HG03520 (cell line): ENCODE results near the gene PCDHGA4.
"Not testable (repeated sequence)": the region's sequence is repeated elsewhere in the genome, so short reads cannot be mapped to it uniquely, and the experiment has no call there.

Experiments
- ATAC-seq: cut with Tn5 transposase; IDR thresholded peaks from one replicate; pipeline ENCODE4 v1.9.1; 2021; ENCODE audit warnings: mild to moderate bottlenecking, moderate library complexity; ENCODE audit not compliant: unreplicated experiment

PCDHGA4 gene

DNA sequence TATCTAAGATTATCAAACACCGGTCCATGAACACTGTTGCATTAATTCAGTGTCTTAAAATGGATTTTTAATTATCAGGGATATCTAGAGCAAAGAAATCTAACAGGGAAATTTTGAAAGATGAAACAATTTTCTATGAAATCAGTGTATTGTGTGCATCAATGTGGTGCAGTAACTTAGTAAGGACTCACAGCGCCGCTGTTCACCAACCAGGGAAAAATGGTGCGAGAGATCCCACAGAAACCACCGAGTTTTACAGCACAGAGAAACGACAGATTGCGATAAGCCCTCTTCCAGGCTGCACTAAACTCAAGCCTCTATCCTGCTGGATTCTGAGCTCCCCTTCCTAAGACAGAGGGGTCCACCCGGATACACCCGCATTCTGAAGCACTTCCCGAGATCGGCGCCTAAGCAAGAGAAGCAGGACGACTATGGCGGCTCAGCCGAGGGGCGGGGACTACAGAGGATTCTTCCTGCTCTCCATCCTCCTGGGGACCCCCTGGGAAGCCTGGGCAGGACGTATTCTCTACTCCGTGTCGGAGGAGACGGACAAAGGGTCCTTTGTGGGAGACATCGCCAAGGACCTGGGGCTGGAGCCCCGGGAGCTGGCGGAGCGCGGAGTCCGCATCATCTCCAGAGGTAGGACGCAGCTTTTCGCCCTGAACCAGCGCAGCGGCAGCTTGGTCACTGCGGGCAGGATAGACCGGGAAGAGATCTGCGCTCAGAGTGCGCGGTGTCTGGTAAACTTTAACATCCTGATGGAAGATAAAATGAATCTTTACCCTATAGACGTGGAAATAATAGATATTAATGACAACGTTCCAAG is 27.9 kb downstream of the PCDHGA4 start, which contains the start of gene PCDHGA7:
Gene PCDHGA7 (plus strand): TSS at position 274 of the 826 bp plus-strand sequence. CDS start 158 bp downstream, at position 432.
- ATAC-seq: peak; percentile 73

DNA sequence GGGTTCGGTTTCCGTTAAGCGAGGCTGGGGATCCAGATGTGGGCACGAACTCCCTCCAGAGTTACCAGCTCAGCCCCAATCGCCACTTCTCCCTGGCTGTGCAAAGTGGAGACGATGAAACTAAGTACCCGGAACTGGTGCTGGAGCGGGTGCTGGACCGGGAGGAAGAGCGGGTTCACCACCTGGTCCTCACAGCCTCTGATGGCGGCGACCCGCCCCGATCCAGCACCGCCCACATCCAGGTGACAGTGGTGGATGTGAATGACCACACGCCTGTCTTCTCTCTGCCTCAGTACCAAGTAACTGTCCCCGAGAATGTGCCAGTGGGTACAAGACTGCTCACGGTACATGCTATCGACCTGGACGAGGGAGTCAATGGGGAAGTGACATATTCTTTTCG is 28.5 kb downstream of the PCDHGA4 start:
- no peak for ATAC-seq

DNA sequence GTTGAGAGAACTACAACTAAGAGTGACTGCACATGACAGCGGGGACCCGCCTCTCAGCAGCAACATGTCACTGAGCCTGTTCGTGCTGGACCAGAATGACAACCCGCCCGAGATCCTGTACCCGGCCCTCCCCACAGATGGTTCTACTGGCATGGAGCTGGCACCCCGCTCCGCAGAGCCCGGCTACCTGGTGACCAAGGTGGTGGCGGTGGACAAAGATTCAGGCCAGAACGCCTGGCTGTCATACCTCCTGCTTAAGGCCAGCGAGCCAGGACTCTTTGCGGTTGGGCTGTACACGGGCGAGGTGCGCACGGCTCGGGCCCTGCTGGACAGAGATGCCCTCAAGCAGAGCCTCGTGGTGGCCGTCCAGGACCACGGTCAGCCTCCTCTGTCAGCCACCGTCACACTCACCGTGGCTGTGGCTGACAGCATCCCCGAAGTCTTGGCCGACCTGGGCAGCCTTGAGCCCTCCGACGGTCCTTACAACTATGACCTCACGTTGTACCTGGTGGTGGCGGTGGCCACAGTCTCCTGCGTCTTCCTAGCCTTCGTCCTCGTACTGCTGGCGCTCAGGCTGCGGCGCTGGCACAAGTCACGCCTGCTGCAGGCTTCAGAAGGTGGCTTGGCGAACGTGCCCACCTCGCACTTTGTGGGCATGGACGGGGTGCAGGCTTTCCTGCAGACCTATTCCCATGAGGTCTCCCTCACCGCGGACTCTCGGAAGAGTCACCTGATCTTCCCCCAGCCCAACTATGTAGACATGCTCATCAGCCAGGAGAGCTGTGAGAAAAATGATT is 29.8 kb downstream of the PCDHGA4 start:
- no peak for ATAC-seq

DNA sequence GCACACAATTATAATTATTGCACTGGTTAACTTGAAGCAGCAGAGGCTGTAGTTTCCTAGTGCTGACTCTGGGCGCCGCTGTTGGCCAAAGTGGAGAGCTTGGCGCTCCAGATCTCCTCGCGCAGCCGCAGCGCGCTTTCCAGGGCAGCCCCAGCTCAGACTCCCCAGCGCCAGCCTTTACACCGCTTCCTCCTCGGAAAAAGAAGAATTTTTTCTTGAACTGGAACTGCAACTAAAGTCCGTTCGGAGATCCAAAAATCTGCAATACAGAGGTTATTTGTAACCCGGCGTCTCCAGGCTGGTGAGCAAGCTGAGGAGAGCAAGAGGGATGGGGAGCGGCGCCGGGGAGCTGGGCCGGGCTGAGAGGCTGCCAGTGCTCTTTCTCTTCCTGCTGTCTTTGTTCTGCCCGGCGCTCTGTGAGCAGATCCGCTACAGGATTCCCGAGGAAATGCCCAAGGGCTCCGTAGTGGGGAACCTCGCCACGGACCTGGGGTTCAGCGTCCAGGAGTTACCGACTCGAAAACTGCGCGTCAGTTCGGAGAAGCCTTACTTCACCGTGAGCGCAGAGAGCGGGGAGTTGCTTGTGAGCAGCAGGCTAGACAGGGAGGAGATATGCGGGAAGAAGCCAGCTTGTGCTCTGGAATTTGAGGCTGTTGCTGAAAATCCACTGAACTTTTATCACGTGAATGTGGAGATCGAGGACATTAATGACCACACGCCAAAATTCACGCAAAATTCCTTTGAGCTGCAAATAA is 32.9 kb downstream of the PCDHGA4 start, which contains the start of gene PCDHGB4:
Gene PCDHGB4 (plus strand): TSS at position 142 of the 755 bp plus-strand sequence. CDS start 187 bp downstream, at position 329.
- peak; percentile 54 for ATAC-seq

DNA sequence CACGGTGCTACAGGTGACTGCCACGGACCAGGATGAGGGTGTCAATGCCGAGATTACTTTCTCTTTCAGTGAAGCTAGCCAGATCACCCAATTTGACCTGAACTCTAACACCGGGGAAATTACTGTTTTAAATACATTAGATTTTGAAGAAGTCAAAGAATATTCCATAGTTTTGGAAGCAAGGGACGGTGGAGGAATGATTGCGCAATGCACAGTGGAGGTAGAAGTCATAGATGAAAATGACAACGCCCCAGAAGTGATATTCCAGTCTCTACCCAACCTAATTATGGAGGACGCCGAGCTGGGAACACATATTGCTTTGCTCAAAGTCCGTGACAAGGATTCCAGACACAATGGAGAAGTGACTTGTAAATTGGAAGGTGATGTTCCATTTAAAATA is 33.8 kb downstream of the PCDHGA4 start:
- ATAC-seq: no peak

DNA sequence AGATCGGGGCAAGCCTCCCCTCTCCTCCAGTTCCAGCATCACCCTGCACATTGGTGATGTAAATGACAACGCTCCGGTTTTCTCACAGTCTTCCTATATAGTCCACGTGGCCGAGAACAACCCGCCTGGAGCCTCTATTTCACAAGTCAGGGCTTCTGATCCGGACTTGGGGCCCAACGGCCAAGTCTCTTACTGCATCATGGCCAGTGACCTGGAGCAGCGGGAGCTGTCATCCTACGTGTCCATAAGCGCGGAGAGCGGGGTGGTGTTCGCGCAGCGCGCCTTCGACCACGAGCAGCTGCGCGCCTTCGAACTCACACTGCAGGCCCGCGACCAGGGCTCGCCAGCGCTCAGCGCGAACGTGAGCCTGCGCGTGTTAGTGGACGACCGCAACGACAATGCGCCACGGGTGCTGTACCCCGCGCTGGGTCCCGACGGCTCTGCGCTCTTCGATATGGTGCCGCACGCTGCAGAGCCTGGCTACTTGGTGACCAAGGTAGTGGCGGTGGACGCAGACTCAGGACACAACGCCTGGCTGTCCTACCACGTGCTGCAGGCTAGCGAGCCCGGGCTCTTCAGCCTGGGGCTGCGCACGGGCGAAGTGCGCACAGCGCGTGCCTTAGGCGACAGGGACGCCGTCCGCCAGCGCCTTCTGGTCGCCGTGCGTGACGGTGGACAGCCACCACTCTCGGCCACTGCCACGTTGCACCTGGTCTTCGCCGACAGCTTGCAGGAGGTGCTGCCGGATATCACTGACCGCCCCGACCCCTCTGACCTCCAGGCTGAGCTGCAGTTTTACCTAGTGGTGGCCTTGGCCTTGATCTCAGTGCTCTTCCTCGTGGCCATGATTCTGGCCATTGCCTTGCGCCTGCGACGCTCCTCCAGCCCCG is 34.6 kb downstream of the PCDHGA4 start:
- ATAC-seq: no peak

DNA sequence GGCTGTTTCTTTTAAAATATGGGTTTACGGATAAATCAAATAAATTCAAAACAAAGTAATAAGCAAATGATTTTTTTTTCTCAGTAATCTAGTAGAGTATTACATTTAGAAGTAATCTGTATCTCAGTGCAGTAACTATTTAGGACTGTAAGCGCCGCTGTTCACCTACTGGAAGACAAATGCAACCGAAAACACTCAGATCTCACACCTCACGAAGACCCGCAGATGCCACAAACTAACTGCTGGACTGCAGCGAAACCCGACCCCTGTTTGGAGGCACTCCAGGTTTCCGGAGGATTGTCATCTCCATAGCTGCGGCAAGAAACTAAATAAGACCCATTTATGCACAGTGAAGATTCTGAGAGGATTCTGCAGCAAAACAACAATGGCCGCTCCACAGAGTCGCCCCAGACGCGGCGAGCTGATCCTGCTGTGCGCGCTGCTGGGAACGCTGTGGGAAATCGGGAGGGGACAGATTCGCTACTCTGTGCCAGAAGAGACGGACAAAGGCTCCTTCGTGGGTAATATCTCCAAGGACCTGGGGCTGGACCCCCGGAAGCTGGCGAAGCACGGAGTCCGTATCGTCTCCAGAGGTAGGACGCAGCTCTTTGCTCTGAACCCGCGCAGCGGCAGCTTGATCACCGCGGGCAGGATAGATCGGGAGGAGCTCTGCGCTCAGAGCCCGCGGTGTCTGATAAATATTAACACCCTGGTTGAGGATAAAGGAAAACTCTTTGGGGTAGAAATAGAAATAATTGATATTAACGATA is 37.8 kb downstream of the PCDHGA4 start, which contains the start of gene PCDHGA8:
Gene PCDHGA8 (plus strand): TSS at position 205 of the 770 bp plus-strand sequence. CDS start 181 bp downstream, at position 386.
- ATAC-seq: no peak

DNA sequence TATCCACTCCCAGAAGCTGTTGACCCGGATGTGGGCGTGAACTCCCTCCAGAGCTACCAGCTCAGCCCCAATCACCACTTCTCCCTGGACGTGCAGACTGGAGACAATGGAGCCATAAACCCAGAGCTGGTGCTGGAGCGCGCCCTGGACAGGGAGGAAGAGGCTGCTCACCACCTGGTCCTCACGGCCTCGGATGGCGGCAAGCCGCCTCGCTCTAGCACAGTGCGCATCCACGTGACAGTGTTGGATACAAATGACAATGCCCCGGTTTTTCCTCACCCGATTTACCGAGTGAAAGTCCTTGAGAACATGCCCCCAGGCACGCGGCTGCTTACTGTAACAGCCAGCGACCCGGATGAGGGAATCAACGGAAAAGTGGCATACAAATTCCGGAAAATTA is 38.4 kb downstream of the PCDHGA4 start:
- no peak for ATAC-seq

DNA sequence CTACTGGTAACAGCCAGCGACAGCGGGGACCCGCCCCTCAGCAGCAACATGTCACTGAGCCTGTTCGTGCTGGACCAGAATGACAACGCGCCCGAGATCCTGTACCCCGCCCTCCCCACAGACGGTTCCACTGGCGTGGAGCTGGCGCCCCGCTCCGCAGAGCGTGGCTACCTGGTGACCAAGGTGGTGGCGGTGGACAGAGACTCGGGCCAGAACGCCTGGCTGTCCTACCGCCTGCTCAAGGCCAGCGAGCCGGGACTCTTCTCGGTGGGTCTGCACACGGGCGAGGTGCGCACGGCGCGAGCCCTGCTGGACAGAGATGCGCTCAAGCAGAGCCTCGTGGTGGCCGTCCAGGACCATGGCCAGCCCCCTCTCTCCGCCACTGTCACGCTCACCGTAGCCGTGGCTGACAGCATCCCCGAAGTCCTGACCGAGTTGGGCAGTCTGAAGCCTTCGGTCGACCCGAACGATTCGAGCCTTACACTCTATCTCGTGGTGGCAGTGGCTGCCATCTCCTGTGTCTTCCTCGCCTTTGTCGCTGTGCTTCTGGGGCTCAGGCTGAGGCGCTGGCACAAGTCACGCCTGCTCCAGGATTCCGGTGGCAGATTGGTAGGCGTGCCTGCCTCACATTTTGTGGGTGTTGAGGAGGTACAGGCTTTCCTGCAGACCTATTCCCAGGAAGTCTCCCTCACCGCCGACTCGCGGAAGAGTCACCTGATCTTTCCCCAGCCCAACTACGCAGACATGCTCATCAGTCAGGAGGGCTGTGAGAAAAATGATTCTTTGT is 39.8 kb downstream of the PCDHGA4 start:
- not testable (repeated sequence) for ATAC-seq

DNA sequence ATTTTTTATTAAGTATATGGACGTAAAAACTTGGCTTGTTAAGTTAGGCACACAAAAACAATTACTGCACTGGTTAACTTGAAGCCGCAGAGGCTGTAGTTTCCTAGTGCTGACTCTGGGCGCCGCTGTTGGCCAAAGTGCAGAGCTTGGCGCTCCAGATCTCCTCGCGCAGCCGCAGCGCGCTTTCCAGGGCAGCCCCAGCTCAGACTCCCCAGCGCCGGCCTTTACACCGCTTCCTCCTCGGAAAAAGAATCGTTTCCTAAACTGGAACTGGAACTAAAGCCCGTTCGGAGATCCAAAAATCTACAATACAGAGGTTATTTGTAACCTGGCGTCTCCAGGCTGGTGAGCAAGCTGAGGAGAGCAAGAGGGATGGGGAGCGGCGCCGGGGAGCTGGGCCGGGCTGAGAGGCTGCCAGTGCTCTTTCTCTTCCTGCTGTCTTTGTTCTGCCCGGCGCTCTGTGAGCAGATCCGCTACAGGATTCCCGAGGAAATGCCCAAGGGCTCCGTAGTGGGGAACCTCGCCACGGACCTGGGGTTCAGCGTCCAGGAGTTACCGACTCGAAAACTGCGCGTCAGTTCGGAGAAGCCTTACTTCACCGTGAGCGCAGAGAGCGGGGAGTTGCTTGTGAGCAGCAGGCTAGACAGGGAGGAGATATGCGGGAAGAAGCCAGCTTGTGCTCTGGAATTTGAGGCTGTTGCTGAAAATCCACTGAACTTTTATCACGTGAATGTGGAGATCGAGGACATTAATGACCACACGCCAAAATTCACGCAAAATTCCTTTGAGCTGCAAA is 43.1 kb downstream of the PCDHGA4 start, which contains the start of gene PCDHGB5:
Gene PCDHGB5 (plus strand): TSS at position 192 of the 796 bp plus-strand sequence. CDS start 181 bp downstream, at position 373.
- peak; percentile 100 for ATAC-seq

DNA sequence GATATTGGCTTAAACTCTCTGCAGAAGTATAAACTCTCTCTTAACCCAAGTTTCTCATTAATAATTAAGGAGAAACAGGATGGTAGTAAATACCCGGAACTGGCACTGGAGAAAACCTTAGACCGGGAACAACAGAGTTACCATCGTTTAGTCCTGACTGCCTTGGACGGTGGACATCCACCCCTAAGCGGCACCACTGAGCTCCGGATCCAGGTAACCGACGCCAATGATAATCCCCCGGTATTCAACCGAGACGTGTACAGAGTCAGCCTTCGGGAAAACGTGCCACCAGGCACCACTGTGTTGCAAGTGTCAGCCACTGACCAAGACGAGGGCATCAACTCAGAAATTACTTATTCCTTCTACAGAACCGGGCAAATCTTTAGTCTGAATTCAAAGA is 43.8 kb downstream of the PCDHGA4 start:
- ATAC-seq: no peak

DNA sequence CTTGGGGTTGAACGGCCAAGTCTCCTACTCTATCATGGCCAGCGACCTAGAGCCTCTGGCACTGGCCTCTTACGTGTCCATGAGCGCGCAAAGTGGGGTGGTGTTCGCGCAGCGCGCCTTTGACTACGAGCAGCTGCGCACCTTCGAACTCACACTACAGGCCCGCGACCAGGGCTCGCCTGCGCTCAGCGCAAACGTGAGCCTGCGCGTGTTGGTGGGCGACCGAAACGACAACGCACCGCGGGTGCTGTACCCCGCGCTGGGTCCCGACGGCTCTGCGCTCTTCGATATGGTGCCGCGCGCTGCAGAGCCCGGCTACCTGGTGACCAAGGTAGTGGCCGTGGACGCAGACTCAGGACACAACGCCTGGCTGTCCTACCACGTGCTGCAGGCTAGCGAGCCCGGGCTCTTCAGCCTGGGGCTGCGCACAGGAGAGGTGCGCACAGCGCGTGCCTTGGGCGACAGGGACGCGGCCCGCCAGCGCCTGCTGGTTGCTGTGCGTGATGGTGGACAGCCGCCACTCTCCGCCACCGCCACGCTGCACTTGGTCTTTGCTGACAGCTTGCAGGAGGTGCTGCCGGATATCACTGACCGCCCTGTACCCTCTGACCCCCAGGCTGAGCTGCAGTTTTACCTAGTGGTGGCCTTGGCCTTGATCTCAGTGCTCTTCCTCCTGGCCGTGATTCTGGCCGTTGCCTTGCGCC is 44.9 kb downstream of the PCDHGA4 start:
- no peak for ATAC-seq

DNA sequence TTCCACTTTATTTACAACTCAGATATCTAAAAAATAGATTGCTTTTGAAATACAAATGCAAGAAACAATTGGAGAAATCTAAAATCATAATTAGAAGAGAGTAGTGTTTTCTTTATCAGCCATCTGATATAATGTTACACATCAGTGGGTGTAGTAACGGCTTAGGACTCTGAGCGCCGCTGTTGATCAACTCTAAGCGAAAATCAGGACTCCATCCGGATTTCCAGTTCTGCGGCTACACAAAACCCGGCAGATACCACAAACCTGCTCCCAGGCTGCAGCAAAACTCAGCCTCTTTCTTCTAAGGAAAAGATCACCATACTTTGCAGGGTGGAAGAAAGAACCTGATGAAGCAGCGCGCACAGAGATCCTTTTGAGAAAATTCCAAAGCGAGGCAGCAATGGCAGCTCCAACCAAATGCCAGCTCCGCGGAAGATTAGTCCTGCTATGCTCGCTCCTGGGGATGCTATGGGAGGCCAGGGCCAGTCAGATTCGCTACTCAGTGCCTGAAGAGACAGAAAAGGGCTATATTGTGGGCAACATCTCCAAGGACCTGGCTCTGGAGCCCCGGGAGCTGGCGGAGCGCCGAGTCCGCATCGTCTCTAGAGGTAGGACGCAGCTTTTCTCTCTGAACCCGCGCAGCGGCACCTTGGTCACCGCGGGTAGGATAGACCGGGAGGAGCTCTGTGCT is 47.9 kb downstream of the PCDHGA4 start, which contains the start of gene PCDHGA9:
Gene PCDHGA9 (plus strand): TSS at position 226 of the 691 bp plus-strand sequence. CDS start 175 bp downstream, at position 401.
- no peak for ATAC-seq

DNA sequence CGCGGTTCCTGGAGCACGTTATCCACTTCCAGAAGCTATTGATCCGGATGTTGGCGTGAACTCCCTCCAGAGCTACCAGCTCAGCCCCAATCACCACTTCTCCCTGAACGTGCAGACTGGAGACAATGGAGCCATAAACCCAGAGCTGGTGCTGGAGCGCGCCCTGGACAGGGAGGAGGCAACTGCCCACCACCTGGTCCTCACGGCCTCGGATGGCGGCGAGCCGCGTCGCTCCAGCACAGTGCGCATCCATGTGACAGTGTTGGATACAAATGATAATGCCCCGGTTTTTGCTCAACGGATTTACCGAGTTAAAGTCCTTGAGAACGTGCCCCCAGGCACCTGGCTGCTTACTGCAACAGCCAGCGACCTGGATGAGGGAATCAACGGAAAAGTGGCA is 48.6 kb downstream of the PCDHGA4 start:
- no peak for ATAC-seq
